ENCODE results near the gene COL23A1.

DNA sequence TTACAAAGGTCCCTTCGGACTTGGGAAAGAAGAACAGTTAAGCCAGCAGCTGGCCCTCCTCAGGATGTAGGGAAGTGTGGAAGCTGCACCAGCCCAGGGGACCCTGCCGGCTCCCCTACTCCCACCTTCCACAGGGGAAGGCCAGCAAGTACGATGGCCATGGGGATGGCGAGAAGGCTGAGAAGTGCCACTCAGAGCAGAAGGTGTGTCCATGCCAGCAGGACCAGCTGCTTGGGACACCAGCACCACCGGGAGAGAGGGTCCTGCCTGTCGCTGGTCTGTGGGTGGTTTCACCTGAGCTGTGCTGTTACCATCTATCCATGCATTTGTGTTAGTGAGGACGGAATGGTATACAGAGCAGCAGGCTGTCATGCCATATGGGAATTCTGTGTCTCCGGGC, 209.0 kb downstream of the COL23A1 start:
- TF ChIP-seq POLR2AphosphoS5 (IDR thresholded peaks at IDR 0.05; ENCODE audit: borderline replicate concordance, low read depth, low read length) (no peak), EZH2 (IDR thresholded peaks at IDR 0.05) (no peak)

All from SK-N-MC (cell line).